Measurements from ENCODE around the gene CCDC192.

The CCDC192 gene

DNA sequence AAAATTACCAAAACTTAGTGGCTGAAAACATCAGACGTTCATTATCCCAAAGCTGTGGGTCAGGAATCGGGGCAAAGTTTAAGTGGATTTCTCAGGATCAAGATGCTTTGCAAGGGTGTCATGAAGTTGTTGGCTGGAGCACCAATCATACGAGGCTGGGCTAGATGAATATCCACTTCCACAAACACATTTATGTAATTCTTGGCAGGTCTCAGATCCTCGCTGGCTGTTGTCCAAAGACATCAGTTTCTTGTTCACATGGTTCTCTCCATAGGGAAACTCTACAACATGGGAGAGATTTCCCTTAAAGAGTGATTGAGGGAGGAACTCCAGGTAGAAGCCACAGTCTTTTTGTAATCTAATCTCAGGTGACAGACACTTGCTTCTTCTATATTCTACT, 20.2 kb upstream of the CCDC192 start:
- H3K9ac ChIP-seq (ENCODE audit: low read length), result no peak overlapping the region
- H3K4me1 ChIP-seq (ENCODE audit: control insufficient read depth, insufficient read depth, low read depth, low read length), result no peaks in the 10 kb centered on the region
- H3K14ac ChIP-seq (ENCODE audit: low read length in 2 of 2), result no peak overlapping the region
- H2BK12ac ChIP-seq (ENCODE audit: low read length in 2 of 2), result no peak overlapping the region
- no peaks in the 10 kb centered on the region for H3K27me3 ChIP-seq (ENCODE audit: control insufficient read depth in 1 of 2, insufficient read depth in 1 of 2, low read length in 2 of 2)
- WGBS, result 87% methylated on average over 3 of the region's 4 CpGs
- no peak overlapping the region for H2BK120ac ChIP-seq (ENCODE audit: low read depth, low read length)
- no peaks in the 10 kb centered on the region for H3K9me3 ChIP-seq (ENCODE audit: control insufficient read depth, low read length)
- no peak overlapping the region for H2BK15ac ChIP-seq (ENCODE audit: low read depth, poor library complexity, severe bottlenecking)
- H4K91ac ChIP-seq (ENCODE audit: low read length), result no peak overlapping the region
- H4K8ac ChIP-seq (ENCODE audit: low read length), result no peak overlapping the region
- no peaks in the 10 kb centered on the region for H3K79me1 ChIP-seq (replicated peaks; ENCODE audit: low read length, poor library complexity, severe bottlenecking)
- H2BK5ac ChIP-seq (ENCODE audit: low read depth, low read length, poor library complexity, severe bottlenecking), result no peak overlapping the region
- H2AK5ac ChIP-seq (ENCODE audit: low read length, severe bottlenecking), result no peak overlapping the region
- no peaks in the 10 kb centered on the region for H3K36me3 ChIP-seq (ENCODE audit: control insufficient read depth in 1 of 2, insufficient read depth in 2 of 2, low read depth in 1 of 2, low read length in 2 of 2)
- no peak overlapping the region for H3K4me3 ChIP-seq (ENCODE audit: insufficient read depth in 1 of 2, low read depth in 1 of 2, low read length in 2 of 2)
- H3K4ac ChIP-seq (ENCODE audit: low read depth in 1 of 2, low read length in 2 of 2), result no peak overlapping the region
- no peak overlapping the region for H2AFZ ChIP-seq (ENCODE audit: low read depth, low read length)
- no peak overlapping the region for H3K18ac ChIP-seq (ENCODE audit: low read depth in 1 of 2, low read length in 2 of 2)
- H3K27ac ChIP-seq (ENCODE audit: low read length, poor library complexity, severe bottlenecking), result no peak overlapping the region
- H3K23ac ChIP-seq (ENCODE audit: low read length in 2 of 2), result no peak overlapping the region
- no peak for DNase-seq
- H3K4me2 ChIP-seq (ENCODE audit: low read length, poor library complexity, severe bottlenecking), result no peak overlapping the region

DNA sequence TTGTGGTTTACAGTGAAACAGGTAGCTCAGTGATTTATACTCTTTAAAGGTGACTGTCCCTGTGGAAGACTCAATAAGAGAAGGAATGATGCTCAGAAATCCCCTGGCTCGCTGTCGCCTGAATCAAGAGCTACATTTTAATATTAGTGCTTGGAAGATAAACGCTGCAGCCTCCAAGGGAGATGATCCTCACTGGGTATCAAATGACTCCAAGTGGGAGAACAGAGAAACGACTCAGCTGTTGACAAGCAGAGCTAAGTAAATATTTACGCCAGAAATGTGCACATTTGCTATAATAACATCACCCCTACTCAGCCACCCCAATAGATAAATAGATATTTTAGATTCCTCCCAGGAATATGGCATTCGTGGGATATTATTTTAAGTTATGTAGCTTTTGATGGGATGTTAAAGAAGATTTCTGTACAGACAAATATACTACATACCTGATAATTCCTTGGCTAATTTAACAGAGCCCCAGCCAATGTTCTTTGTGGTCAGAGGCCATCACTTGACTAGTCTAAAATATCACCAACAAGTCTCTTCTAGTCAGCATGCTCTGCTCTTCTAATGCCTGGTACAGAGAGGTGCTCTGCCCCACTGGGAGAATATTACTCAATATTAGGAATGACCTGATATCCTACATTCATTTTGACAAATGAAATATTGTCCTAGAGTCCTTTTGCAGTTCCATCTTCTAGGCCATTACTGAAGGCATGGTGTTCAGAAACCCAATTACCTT, 18.3 kb upstream of the CCDC192 start:
- H3K27me3 ChIP-seq (ENCODE audit: control insufficient read depth in 1 of 2, insufficient read depth in 1 of 2, low read length in 2 of 2), result no peaks in the 10 kb centered on the region
- H4K8ac ChIP-seq (ENCODE audit: low read length), result no peak overlapping the region
- no peak overlapping the region for H2BK15ac ChIP-seq (ENCODE audit: low read depth, poor library complexity, severe bottlenecking)
- H3K23ac ChIP-seq (ENCODE audit: low read length in 2 of 2), result no peak overlapping the region
- no peaks in the 10 kb centered on the region for H3K79me1 ChIP-seq (replicated peaks; ENCODE audit: low read length, poor library complexity, severe bottlenecking)
- no peak overlapping the region for H4K91ac ChIP-seq (ENCODE audit: low read length)
- H2AFZ ChIP-seq (ENCODE audit: low read depth, low read length), result no peak overlapping the region
- H3K4ac ChIP-seq (ENCODE audit: low read depth in 1 of 2, low read length in 2 of 2), result no peak overlapping the region
- H3K36me3 ChIP-seq (ENCODE audit: control insufficient read depth in 1 of 2, insufficient read depth in 2 of 2, low read depth in 1 of 2, low read length in 2 of 2), result no peaks in the 10 kb centered on the region
- H3K4me3 ChIP-seq (ENCODE audit: insufficient read depth in 1 of 2, low read depth in 1 of 2, low read length in 2 of 2), result no peak overlapping the region
- H3K18ac ChIP-seq (ENCODE audit: low read depth in 1 of 2, low read length in 2 of 2), result peak overlapping the region in 1 of 2 experiments; percentile 24
- WGBS, result 70% methylated on average over 4 of the region's 6 CpGs
- no peak overlapping the region for H2AK5ac ChIP-seq (ENCODE audit: low read length, severe bottlenecking)
- no peak overlapping the region for H3K4me2 ChIP-seq (ENCODE audit: low read length, poor library complexity, severe bottlenecking)
- H3K9me3 ChIP-seq (ENCODE audit: control insufficient read depth, low read length), result no peaks in the 10 kb centered on the region
- H3K4me1 ChIP-seq (ENCODE audit: control insufficient read depth, insufficient read depth, low read depth, low read length), result no peaks in the 10 kb centered on the region
- H3K9ac ChIP-seq (ENCODE audit: low read length), result no peak overlapping the region
- H2BK120ac ChIP-seq (ENCODE audit: low read depth, low read length), result no peak overlapping the region
- no peak for DNase-seq
- no peak overlapping the region for H2BK12ac ChIP-seq (ENCODE audit: low read length in 2 of 2)
- no peak overlapping the region for H3K27ac ChIP-seq (ENCODE audit: low read length, poor library complexity, severe bottlenecking)
- H3K14ac ChIP-seq (ENCODE audit: low read length in 2 of 2), result no peak overlapping the region
- H2BK5ac ChIP-seq (ENCODE audit: low read depth, low read length, poor library complexity, severe bottlenecking), result no peak overlapping the region

DNA sequence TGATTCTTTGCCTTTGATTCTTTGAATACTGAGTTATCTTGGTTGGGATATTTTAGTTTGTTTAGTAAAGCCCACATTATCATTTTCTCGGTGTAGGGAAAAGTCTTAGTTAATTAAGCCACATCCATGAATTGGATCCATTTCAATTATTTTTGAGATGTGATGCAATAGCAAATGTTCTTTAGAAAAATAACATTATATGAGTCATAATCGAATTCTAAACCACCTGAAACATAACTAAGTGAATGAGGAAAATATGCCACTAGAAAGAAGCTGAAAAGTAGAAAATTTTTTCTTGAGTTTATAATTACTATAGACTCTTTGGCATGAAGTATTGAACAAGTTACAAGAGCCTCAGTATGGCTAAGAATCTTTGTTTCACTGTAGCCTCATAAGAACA, 17.5 kb upstream of the CCDC192 start:
- no peak overlapping the region for H3K27ac ChIP-seq (ENCODE audit: low read length, poor library complexity, severe bottlenecking)
- no peaks in the 10 kb centered on the region for H3K79me1 ChIP-seq (replicated peaks; ENCODE audit: low read length, poor library complexity, severe bottlenecking)
- H3K36me3 ChIP-seq (ENCODE audit: control insufficient read depth in 1 of 2, insufficient read depth in 2 of 2, low read depth in 1 of 2, low read length in 2 of 2), result no peaks in the 10 kb centered on the region
- WGBS, result no CpG with 5 or more reads among the region's 2 CpGs
- no peak overlapping the region for H3K18ac ChIP-seq (ENCODE audit: low read depth in 1 of 2, low read length in 2 of 2)
- H2BK5ac ChIP-seq (ENCODE audit: low read depth, low read length, poor library complexity, severe bottlenecking), result no peak overlapping the region
- no peak overlapping the region for H3K14ac ChIP-seq (ENCODE audit: low read length in 2 of 2)
- H4K91ac ChIP-seq (ENCODE audit: low read length), result no peak overlapping the region
- H3K4me3 ChIP-seq (ENCODE audit: insufficient read depth in 1 of 2, low read depth in 1 of 2, low read length in 2 of 2), result no peak overlapping the region
- H2BK15ac ChIP-seq (ENCODE audit: low read depth, poor library complexity, severe bottlenecking), result no peak overlapping the region
- H3K23ac ChIP-seq (ENCODE audit: low read length in 2 of 2), result no peak overlapping the region
- no peak overlapping the region for H2AFZ ChIP-seq (ENCODE audit: low read depth, low read length)
- no peak overlapping the region for H3K4ac ChIP-seq (ENCODE audit: low read depth in 1 of 2, low read length in 2 of 2)
- H3K4me1 ChIP-seq (ENCODE audit: control insufficient read depth, insufficient read depth, low read depth, low read length), result no peaks in the 10 kb centered on the region
- H3K27me3 ChIP-seq (ENCODE audit: control insufficient read depth in 1 of 2, insufficient read depth in 1 of 2, low read length in 2 of 2), result no peaks in the 10 kb centered on the region
- DNase-seq, result no peak
- no peak overlapping the region for H4K8ac ChIP-seq (ENCODE audit: low read length)
- H2AK5ac ChIP-seq (ENCODE audit: low read length, severe bottlenecking), result no peak overlapping the region
- no peak overlapping the region for H3K4me2 ChIP-seq (ENCODE audit: low read length, poor library complexity, severe bottlenecking)
- no peaks in the 10 kb centered on the region for H3K9me3 ChIP-seq (ENCODE audit: control insufficient read depth, low read length)
- H2BK12ac ChIP-seq (ENCODE audit: low read length in 2 of 2), result no peak overlapping the region
- H3K9ac ChIP-seq (ENCODE audit: low read length), result no peak overlapping the region
- H2BK120ac ChIP-seq (ENCODE audit: low read depth, low read length), result no peak overlapping the region

DNA sequence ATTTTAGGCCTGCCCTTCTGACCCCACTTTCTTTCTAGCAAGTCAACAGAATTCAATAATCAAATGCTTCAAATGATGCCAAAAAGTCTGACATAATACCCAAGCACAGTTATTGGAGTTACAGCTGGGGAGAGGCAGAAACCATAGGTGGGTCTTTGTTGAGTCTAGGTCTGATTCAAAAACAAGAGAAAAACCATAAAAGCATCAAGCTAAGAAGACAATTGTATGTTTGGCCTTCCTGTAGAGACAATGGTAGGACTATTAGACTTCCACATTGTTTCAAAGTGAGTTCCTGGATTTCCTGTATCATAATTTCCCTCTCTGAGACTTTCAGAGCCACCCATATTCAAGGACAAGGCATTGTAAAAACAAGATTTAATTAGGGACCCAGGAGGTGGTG, 16.8 kb upstream of the CCDC192 start:
- no peak overlapping the region for H3K9ac ChIP-seq (ENCODE audit: low read length)
- H3K23ac ChIP-seq (ENCODE audit: low read length in 2 of 2), result no peak overlapping the region
- no peak overlapping the region for H3K27ac ChIP-seq (ENCODE audit: low read length, poor library complexity, severe bottlenecking)
- H4K8ac ChIP-seq (ENCODE audit: low read length), result no peak overlapping the region
- no peak overlapping the region for H3K4me3 ChIP-seq (ENCODE audit: insufficient read depth in 1 of 2, low read depth in 1 of 2, low read length in 2 of 2)
- H3K4ac ChIP-seq (ENCODE audit: low read depth in 1 of 2, low read length in 2 of 2), result no peak overlapping the region
- H3K4me1 ChIP-seq (ENCODE audit: control insufficient read depth, insufficient read depth, low read depth, low read length), result no peaks in the 10 kb centered on the region
- H2BK12ac ChIP-seq (ENCODE audit: low read length in 2 of 2), result no peak overlapping the region
- H3K36me3 ChIP-seq (ENCODE audit: control insufficient read depth in 1 of 2, insufficient read depth in 2 of 2, low read depth in 1 of 2, low read length in 2 of 2), result no peaks in the 10 kb centered on the region
- DNase-seq, result no peak
- H4K91ac ChIP-seq (ENCODE audit: low read length), result no peak overlapping the region
- no peak overlapping the region for H2BK5ac ChIP-seq (ENCODE audit: low read depth, low read length, poor library complexity, severe bottlenecking)
- no peaks in the 10 kb centered on the region for H3K79me1 ChIP-seq (replicated peaks; ENCODE audit: low read length, poor library complexity, severe bottlenecking)
- no peak overlapping the region for H3K18ac ChIP-seq (ENCODE audit: low read depth in 1 of 2, low read length in 2 of 2)
- H3K4me2 ChIP-seq (ENCODE audit: low read length, poor library complexity, severe bottlenecking), result no peak overlapping the region
- H2BK15ac ChIP-seq (ENCODE audit: low read depth, poor library complexity, severe bottlenecking), result no peak overlapping the region
- H3K27me3 ChIP-seq (ENCODE audit: control insufficient read depth in 1 of 2, insufficient read depth in 1 of 2, low read length in 2 of 2), result no peaks in the 10 kb centered on the region
- H2AFZ ChIP-seq (ENCODE audit: low read depth, low read length), result no peak overlapping the region
- H2BK120ac ChIP-seq (ENCODE audit: low read depth, low read length), result no peak overlapping the region
- H3K14ac ChIP-seq (ENCODE audit: low read length in 2 of 2), result no peak overlapping the region
- H3K9me3 ChIP-seq (ENCODE audit: control insufficient read depth, low read length), result no peaks in the 10 kb centered on the region
- no peak overlapping the region for H2AK5ac ChIP-seq (ENCODE audit: low read length, severe bottlenecking)

Data from mesenchymal stem cell (in vitro differentiated cells and primary cell).